Neural crest cell (in vitro differentiated cells): ENCODE data around the gene NUP93. TPM values are rescaled to one million over a fixed set of nuclear protein-coding genes. Genes with fewer than 3 reads are reported as not detected.
A peak's percentile ranks its signal among the peaks of the same experiment; 100 is the strongest.

ENCODE experiments used
- DNase-seq: peaks from one replicate; pipeline ENCODE4 v3.0.0; 2021; ENCODE audit warnings: low read depth, mixed read lengths, low spot score
- H3K27ac Mint-ChIP-seq: one replicate; pipeline ENCODE4 v1.8.0; 2021; ENCODE audit warnings: mild to moderate bottlenecking, mixed read lengths; ENCODE audit not compliant: unreplicated experiment
- H3K27me3 Mint-ChIP-seq: 2 replicates; pipeline ENCODE4 v1.8.0; 2021; ENCODE audit warnings: low read depth, mild to moderate bottlenecking, mixed read lengths
- H3K36me3 Mint-ChIP-seq: 2 replicates; pipeline ENCODE4 v1.8.0; 2021; ENCODE audit warnings: low read depth, mild to moderate bottlenecking, mixed read lengths
- H3K4me1 Mint-ChIP-seq: 2 replicates; pipeline ENCODE4 v1.8.0; 2021; ENCODE audit warnings: mixed read lengths
- H3K4me3 Mint-ChIP-seq: one replicate; pipeline ENCODE4 v1.8.0; 2021; ENCODE audit warnings: mild to moderate bottlenecking, mixed read lengths
- H3K9me3 Mint-ChIP-seq: 2 replicates; pipeline ENCODE4 v1.8.0; 2021; ENCODE audit warnings: mixed read lengths
- CTCF ChIP-seq: fragments of 200-600 bp; sonication (generic); conservative IDR thresholded peaks from 2 replicates; pipeline ENCODE4 v1.5.0; 2021; ENCODE audit warnings: antibody characterized with exemption, mild to moderate bottlenecking
- total RNA-seq: library from RNA; stranded (reverse); gene quantifications from 2 replicates; pipeline ENCODE4 v1.2.1, GENCODE V29; 2021

Gene NUP93
- total RNA-seq, 1 donor from 2014 or later: 152 TPM

- no peak for TF ChIP-seq CTCF
- H3K9me3 Mint-ChIP-seq: no peaks in the 10 kb centered on the region
- H3K27ac Mint-ChIP-seq: peak overlapping the region; percentile 84
- H3K4me1 Mint-ChIP-seq: peaks cover 12% of the 10 kb centered on the region
- no peak for DNase-seq
- H3K4me3 Mint-ChIP-seq: no peak overlapping the region
- no peaks in the 10 kb centered on the region for H3K27me3 Mint-ChIP-seq
- H3K36me3 Mint-ChIP-seq: no peaks in the 10 kb centered on the region
Observed at GRCh38 chr16:56728980-56729734, 772 bp upstream of the NUP93 start.

GRCh38 chr16:56732366-56732765 is 2.4 kb downstream of the NUP93 start:
- TF ChIP-seq CTCF: no peak
- Mint-ChIP-seq H3K9me3 (no peaks in the 10 kb centered on the region), H3K27ac (no peak overlapping the region), H3K4me1 (peaks cover 16% of the 10 kb centered on the region), H3K27me3 (no peaks in the 10 kb centered on the region), H3K4me3 (no peak overlapping the region), H3K36me3 (no peaks in the 10 kb centered on the region)
- DNase-seq: no peak

GRCh38 chr16:56732832-56733231 is 2.9 kb downstream of the NUP93 start:
- no peak for TF ChIP-seq CTCF
- peaks cover 16% of the 10 kb centered on the region for H3K4me1 Mint-ChIP-seq
- H3K4me3 Mint-ChIP-seq: no peak overlapping the region
- no peak overlapping the region for H3K27ac Mint-ChIP-seq
- H3K36me3 Mint-ChIP-seq: no peaks in the 10 kb centered on the region
- H3K9me3 Mint-ChIP-seq: no peaks in the 10 kb centered on the region
- H3K27me3 Mint-ChIP-seq: no peaks in the 10 kb centered on the region
- no peak for DNase-seq

- no peak for TF ChIP-seq CTCF
- Mint-ChIP-seq H3K4me1 (peaks cover 7% of the 10 kb centered on the region), H3K27me3 (no peaks in the 10 kb centered on the region), H3K36me3 (peaks cover 10% of the 10 kb centered on the region), H3K4me3 (no peak overlapping the region), H3K9me3 (peaks cover 2% of the 10 kb centered on the region), H3K27ac (no peak overlapping the region)
- DNase-seq: no peak
Observed at GRCh38 chr16:56734429-56734828, 4.5 kb downstream of the NUP93 start.

- Mint-ChIP-seq H3K36me3 (peaks cover 10% of the 10 kb centered on the region), H3K27me3 (no peaks in the 10 kb centered on the region), H3K4me1 (peaks cover 3% of the 10 kb centered on the region), H3K9me3 (peaks cover 2% of the 10 kb centered on the region), H3K4me3 (no peak overlapping the region), H3K27ac (no peak overlapping the region)
- no peak for TF ChIP-seq CTCF
- DNase-seq: no peak
Observed at GRCh38 chr16:56736476-56736875, 6.5 kb downstream of the NUP93 start.
